Transverse colon (tissue), 4 donors: Measurements from ENCODE around the gene ATG4A. TPM values are rescaled to one million over a fixed set of nuclear protein-coding genes. Genes with fewer than 3 reads are reported as not detected.

Experiments used
- DNase-seq: peaks from one replicate; pipeline ENCODE4 v3.0.0-alpha.2; 2019
- H3K27ac ChIP-seq, 4 donors: fragments of 200-600 bp; sonication (generic); 2 replicates each; pipeline ENCODE4 v1.5.1; 2016 to 2018; ENCODE audit warnings: inconsistent platforms in 4 of 4
- H3K27me3 ChIP-seq: fragments of 200-600 bp; sonication (generic); 2 replicates; pipeline ENCODE4 v1.5.1; 2017; ENCODE audit warnings: inconsistent platforms
- H3K36me3 ChIP-seq, 4 donors: fragments of 200-600 bp; sonication (generic); 2 replicates each; pipeline ENCODE4 v1.5.1; 2017 to 2019; ENCODE audit warnings: inconsistent platforms in 4 of 4
- H3K4me1 ChIP-seq, 4 donors: fragments of 200-600 bp; sonication (generic); 2 replicates each; pipeline ENCODE4 v1.5.1; 2017 to 2020; ENCODE audit warnings: inconsistent platforms in 4 of 4
- H3K4me3 ChIP-seq, 4 donors: fragments of 200-600 bp; sonication (generic); 1 replicate in 1 of 4; 2 replicates in 3 of 4; pipeline versions ENCODE4 v1.5.1 to v1.6.1; 2017 to 2019; ENCODE audit warnings: inconsistent platforms in 4 of 4
- H3K9me3 ChIP-seq, 2 donors: fragments of 200-600 bp; sonication (generic); 2 replicates each; pipeline ENCODE4 v1.5.1; 2017 to 2019; ENCODE audit warnings: inconsistent platforms in 2 of 2
- CTCF ChIP-seq, 5 experiments: fragments of 200-600 bp in 3 of 5; fragments of 450-650 bp in 2 of 5; sonication (generic) in 3 of 5; IDR thresholded peaks; 1 replicate in 2 of 5; 2 replicates in 3 of 5; pipeline ENCODE4 v1.5.1; 2016 to 2017; ENCODE audit warnings: antibody characterized with exemption in 5 of 5, inconsistent platforms in 3 of 5, mild to moderate bottlenecking in 2 of 5, moderate library complexity in 1 of 5
- EP300 ChIP-seq: sonication (generic); formaldehyde crosslinking; IDR thresholded peaks from one replicate; pipeline ENCODE4 v1.6.1; 2017; ENCODE audit warnings: antibody characterized with exemption, low read depth
- POLR2A ChIP-seq: fragments of 450-650 bp; IDR thresholded peaks from one replicate; pipeline ENCODE4 v1.6.1; 2016; ENCODE audit warnings: antibody characterized with exemption, mild to moderate bottlenecking, moderate library complexity
- POLR2AphosphoS5 ChIP-seq, 3 donors: sonication (generic); formaldehyde crosslinking; IDR thresholded peaks; one replicate each; pipeline ENCODE4 v1.6.1; 2016; ENCODE audit warnings: antibody characterized with exemption in 3 of 3
- WGBS, 2 donors: methylation state at CpG; one replicate each; pipeline ENCODE4 v1.1.5; 2018; ENCODE audit warnings: low coverage in 1 of 2; 5-methylcytosine and 5-hydroxymethylcytosine counted together
- in situ Hi-C, 4 donors: fragments of 200-750 bp; cut with MboI; loops; one replicate each; pipeline versions ENCODE4 v1.15.0 to v1.15.1; 2017; ENCODE audit warnings: low sequenced_read_pairs in 3 of 4, low pct_ligation_motif_present in 1 of 4, low pct_unique_long_range_greater_than_20kb in 1 of 4
- intact Hi-C: fragments of 100-400 bp; cut with DNase I; formaldehyde crosslinking; loops from one replicate; pipeline ENCODE4 v1.15.1; 2023; ENCODE audit warnings: low total_unique reads
- total RNA-seq, 4 donors: library from RNA; depleted of rRNA; stranded (reverse); fragments of >200 nt; gene quantifications; one replicate each; pipeline ENCODE4 v1.1.0, GENCODE V29; 2016

Gene ATG4A
- total RNA-seq, 4 donors from 2014 or later, result 3.2 to 20.9 (median 13.1) TPM

- Histone ChIP-seq H3K27ac (peak overlapping the region; percentile 80 to 93 (median 83)), H3K4me3 (peak overlapping the region; percentile 9 to 73 (median 55)), H3K27me3 (no peaks in the 10 kb centered on the region), H3K4me1 (peaks cover 0 to 22% (median 4%) of the 10 kb centered on the region in 4 donors), H3K36me3 (no peaks in the 10 kb centered on the region), H3K9me3 (no peaks in the 10 kb centered on the region)
- intact Hi-C loops, result no loop called here
- in situ Hi-C loops, result no loop called here
- WGBS, 2 donors, result 48% methylated on average over 15 of the region's 15 CpGs; no CpG with 5 or more reads in 1 of the 2 donors
- TF ChIP-seq POLR2A (no peak), POLR2AphosphoS5 (IDR thresholded peaks at IDR 0.05) (no peak), EP300 (no peak), CTCF (IDR thresholded peaks at IDR 0.05) (no peak)
- no peak for DNase-seq
Observed at GRCh38 chrX:108091878-108092291, 307 bp downstream of the ATG4A start.

- intact Hi-C loops, result no loop called here
- H3K27me3 ChIP-seq, result no peaks in the 10 kb centered on the region
- DNase-seq, result no peak
- H3K4me3 ChIP-seq, result no peak overlapping the region
- peaks cover 0 to 2% (median under 1%) of the 10 kb centered on the region in 4 donors for H3K4me1 ChIP-seq
- H3K9me3 ChIP-seq, result no peaks in the 10 kb centered on the region
- no peaks in the 10 kb centered on the region for H3K36me3 ChIP-seq
- TF ChIP-seq POLR2AphosphoS5 (IDR thresholded peaks at IDR 0.05), result no peak
- TF ChIP-seq EP300, result no peak
- TF ChIP-seq POLR2A, result no peak
- TF ChIP-seq CTCF (IDR thresholded peaks at IDR 0.05), result no peak
- in situ Hi-C loops, result no loop called here
- WGBS, 2 donors, result 89 to 92% methylated on average over 2 of the region's 2 CpGs
- no peak overlapping the region for H3K27ac ChIP-seq
Observed at GRCh38 chrX:108097380-108097779, 5.8 kb downstream of the ATG4A start.

- Histone ChIP-seq H3K27ac (no peak overlapping the region), H3K4me3 (no peak overlapping the region), H3K9me3 (no peaks in the 10 kb centered on the region), H3K36me3 (no peaks in the 10 kb centered on the region), H3K27me3 (no peaks in the 10 kb centered on the region), H3K4me1 (no peaks in the 10 kb centered on the region)
- TF ChIP-seq CTCF (IDR thresholded peaks at IDR 0.05) (no peak), POLR2AphosphoS5 (IDR thresholded peaks at IDR 0.05) (no peak), POLR2A (no peak), EP300 (no peak)
- no peak for DNase-seq
- intact Hi-C loops (no loop called here), in situ Hi-C loops (no loop called here)
Observed at GRCh38 chrX:108105473-108105872, 13.9 kb downstream of the ATG4A start.

GRCh38 chrX:108114541-108114940, 23.0 kb downstream of the ATG4A start:
- Histone ChIP-seq H3K9me3 (no peaks in the 10 kb centered on the region), H3K36me3 (no peaks in the 10 kb centered on the region), H3K4me3 (no peak overlapping the region), H3K27me3 (no peaks in the 10 kb centered on the region), H3K4me1 (peaks cover 0 to 8% (median 2%) of the 10 kb centered on the region in 4 donors), H3K27ac (no peak overlapping the region)
- intact Hi-C loops (no loop called here), in situ Hi-C loops (no loop called here)
- TF ChIP-seq POLR2AphosphoS5 (IDR thresholded peaks at IDR 0.05), result no peak
- no peak for TF ChIP-seq EP300
- TF ChIP-seq CTCF (IDR thresholded peaks at IDR 0.05), result no peak
- no peak for TF ChIP-seq POLR2A
- DNase-seq, result no peak
